Natural killer cell treated with Interleukin-12 subunit alpha and Interleukin-12 subunit beta and Interleukin-15 and Interleukin-18, amount 100 ng/mL, for 72 hours (primary cell): ENCODE measurements around the gene DCLK1. TPM values are rescaled to one million over a fixed set of nuclear protein-coding genes. Genes with fewer than 3 reads are reported as not detected.

ENCODE experiments used
- ATAC-seq, 2 donors: fragments of 150-1000 bp; cut with Tn5 transposase in 1 of 2; sonication (Bioruptor Pico), chemical (Tn5 transposase) in 1 of 2; 2 replicates each; pipeline ENCODE4 v1.10.0; 2021
- DNase-seq: peaks from one replicate; pipeline ENCODE4 v3.0.0; 2022; ENCODE audit warnings: low spot score
- H3K27ac Mint-ChIP-seq, 2 donors: 1 replicate in 1 of 2; 2 replicates in 1 of 2; pipeline ENCODE4 v1.8.0; 2022; ENCODE audit warnings: mixed read lengths in 2 of 2, mild to moderate bottlenecking in 1 of 2, moderate library complexity in 1 of 2
- H3K27me3 Mint-ChIP-seq, 2 donors: 1 replicate in 1 of 2; 2 replicates in 1 of 2; pipeline ENCODE4 v1.8.0; 2022; ENCODE audit warnings: mixed read lengths in 2 of 2
- H3K36me3 Mint-ChIP-seq: one replicate; pipeline ENCODE4 v1.8.0; 2022; ENCODE audit warnings: mixed read lengths
- H3K4me1 Mint-ChIP-seq, 2 donors: 1 replicate in 1 of 2; 2 replicates in 1 of 2; pipeline ENCODE4 v1.8.0; 2022; ENCODE audit warnings: low read depth in 2 of 2, mixed read lengths in 2 of 2, mild to moderate bottlenecking in 1 of 2
- H3K4me3 Mint-ChIP-seq: one replicate; pipeline ENCODE4 v1.8.0; 2022; ENCODE audit warnings: mixed read lengths
- H3K9me3 Mint-ChIP-seq: 2 replicates; pipeline ENCODE4 v1.8.0; 2022; ENCODE audit warnings: mixed read lengths
- total RNA-seq, 2 donors: library from RNA; stranded (reverse); gene quantifications; one replicate each; pipeline ENCODE4 v1.2.3, GENCODE V29; 2022

Gene DCLK1
- total RNA-seq, result not detected

DNA sequence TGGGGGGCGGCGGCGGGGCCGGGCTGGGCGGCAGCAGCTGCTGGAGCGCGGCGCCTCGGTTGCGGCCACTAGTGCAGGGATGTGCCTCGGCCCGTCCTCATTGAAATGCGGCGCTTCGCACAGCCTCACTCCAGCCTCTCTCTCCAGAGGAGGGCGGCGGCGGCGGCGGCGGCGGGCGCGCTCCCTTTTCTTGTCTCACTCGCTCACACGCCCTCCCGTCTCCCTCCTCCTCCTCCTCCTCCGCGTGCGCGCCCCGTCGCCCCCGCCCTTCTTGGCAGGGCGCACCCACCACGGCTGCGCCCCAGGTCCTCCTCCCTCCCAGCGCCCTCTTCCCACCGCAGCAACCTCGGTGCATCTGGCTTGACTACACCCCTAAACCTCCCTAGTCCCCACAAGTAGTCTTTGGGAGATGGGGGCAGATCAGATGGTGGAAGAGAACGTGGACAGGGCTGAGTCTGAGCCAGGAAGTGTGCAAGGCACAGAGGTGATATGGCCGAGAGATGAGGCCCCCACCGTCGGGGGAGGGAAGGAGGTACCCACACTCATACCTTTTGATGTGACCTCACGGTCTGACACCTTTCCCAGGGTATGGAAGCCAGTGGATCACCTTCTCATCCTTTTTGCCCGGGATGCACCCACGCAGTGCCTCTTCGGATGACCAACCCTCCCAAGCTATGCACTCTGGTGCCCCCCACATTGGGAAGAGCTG is at the start of gene DCLK1:
TSS of gene DCLK1 (minus strand) at position 161 of the 709 bp plus-strand sequence.
- no peaks in the 10 kb centered on the region for H3K9me3 Mint-ChIP-seq
- H3K27me3 Mint-ChIP-seq, result peaks cover 14 to 23% of the 10 kb centered on the region in 2 donors
- no peak within 1 kb of the TSS for H3K27ac Mint-ChIP-seq
- no peaks in the 10 kb centered on the region for H3K4me1 Mint-ChIP-seq
- peak; percentile 17 to 20 for ATAC-seq
- no peak for DNase-seq
- peaks cover 4% of the 10 kb centered on the region for H3K36me3 Mint-ChIP-seq
- H3K4me3 Mint-ChIP-seq, result no peak within 1 kb of the TSS

DNA sequence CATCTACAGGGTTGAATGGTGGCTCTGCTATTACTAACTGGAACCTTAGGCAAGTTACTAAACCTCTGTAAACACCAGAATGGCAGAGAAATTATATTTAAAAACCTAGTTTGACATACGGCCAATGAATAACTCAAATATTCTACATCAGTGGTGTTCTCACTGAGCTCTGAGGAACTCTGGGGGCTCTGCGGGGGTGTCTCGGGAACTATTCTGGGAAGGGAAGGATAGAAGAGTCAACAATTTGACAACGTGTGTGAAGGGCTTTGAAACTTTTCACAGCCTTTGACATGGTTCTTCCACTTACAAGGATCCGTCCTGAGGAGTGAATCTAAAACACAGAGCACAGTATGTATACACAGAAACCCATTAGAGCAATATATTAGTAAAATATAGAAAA is 44.4 kb upstream of the DCLK1 start:
- no peak overlapping the region for H3K4me3 Mint-ChIP-seq
- no peak for ATAC-seq

DNA sequence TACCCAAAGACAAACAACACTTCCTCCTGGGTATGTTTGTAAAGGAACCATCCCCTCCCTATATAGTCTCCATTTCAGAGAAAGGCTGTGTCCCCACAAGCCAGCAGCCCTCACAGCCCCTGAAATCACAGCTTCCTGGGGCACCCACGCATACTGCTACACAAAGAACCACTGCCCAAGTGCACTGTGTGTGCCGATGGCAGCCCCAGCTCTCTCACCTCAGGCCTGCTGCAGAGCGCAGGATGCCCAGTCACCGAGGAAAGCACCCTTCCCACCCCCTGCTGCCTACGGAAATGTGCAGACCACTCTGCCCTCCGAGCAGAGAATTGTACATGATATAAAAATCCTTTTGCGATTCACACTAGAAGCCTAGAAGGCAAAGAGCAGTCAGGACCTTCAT is 43.7 kb upstream of the DCLK1 start:
- Mint-ChIP-seq H3K4me3 (no peak overlapping the region), H3K36me3 (no peaks in the 10 kb centered on the region), H3K27me3 (no peaks in the 10 kb centered on the region), H3K4me1 (no peaks in the 10 kb centered on the region), H3K27ac (no peak overlapping the region), H3K9me3 (peaks cover under 1% of the 10 kb centered on the region)
- DNase-seq (no peak), ATAC-seq (no peak)

More for the DNA sequence above, 44.4 kb upstream of the DCLK1 start:
- H3K4me1 Mint-ChIP-seq, result no peaks in the 10 kb centered on the region
- no peaks in the 10 kb centered on the region for H3K27me3 Mint-ChIP-seq
- no peaks in the 10 kb centered on the region for H3K9me3 Mint-ChIP-seq
- H3K36me3 Mint-ChIP-seq, result no peaks in the 10 kb centered on the region
- no peak for DNase-seq
- H3K27ac Mint-ChIP-seq, result no peak overlapping the region

DNA sequence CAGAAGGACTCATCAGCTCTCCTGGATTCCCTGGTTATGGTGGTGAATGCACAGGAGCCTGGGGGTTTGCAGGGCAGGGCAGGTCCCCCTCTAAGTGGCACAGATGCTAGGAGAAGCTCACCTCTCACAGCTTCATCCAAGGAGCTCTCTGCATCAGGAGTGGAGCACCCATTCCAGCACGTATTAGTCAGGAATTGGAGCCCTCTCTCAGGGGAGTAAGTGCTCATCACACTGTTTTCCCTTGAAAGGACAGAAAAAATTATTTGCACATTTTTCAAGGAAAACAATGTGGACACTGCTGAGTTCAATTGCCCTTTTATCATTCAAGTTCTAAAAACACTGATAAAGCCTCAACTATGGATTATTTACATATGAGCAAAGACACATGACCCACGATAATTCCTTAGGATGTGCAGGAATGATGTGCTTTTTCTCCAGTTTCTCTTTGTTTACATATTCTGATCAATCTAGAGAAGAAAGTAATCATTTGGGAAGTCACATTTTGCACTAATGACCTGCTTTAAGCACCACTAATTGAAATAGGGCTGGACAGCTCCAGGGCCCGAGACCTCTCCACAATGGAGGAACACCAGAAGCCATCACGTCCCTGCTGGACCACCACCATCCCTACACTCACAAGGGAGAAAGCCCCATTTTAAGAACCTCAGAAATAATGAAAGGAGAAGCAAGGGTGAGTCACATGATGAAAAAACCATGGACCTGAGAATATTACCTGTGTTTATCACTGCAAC is 42.6 kb upstream of the DCLK1 start:
- no peaks in the 10 kb centered on the region for H3K27me3 Mint-ChIP-seq
- peaks cover 4% of the 10 kb centered on the region for H3K9me3 Mint-ChIP-seq
- DNase-seq (no peak), ATAC-seq (no peak)
- no peaks in the 10 kb centered on the region for H3K36me3 Mint-ChIP-seq
- no peak overlapping the region for H3K4me3 Mint-ChIP-seq
- no peak overlapping the region for H3K27ac Mint-ChIP-seq
- no peaks in the 10 kb centered on the region for H3K4me1 Mint-ChIP-seq

DNA sequence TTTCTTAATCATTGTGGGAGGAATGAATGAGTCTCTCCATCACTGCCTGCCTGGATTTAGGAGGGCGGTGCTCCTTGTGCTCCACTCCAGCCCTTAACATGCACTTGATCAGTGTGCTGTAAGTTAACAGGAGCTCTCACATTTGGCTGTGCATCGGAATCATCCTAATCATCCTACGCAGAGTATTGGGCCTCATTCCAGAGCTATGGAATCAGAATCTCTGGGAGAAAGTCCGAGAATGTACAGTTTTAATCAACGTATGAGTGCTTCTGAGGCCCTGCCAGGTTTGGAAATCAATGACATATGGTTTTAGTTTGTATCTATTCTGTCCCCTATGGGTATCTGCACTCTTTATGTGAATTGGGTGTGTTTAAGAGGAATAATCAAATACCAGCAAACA is 34.9 kb upstream of the DCLK1 start:
- H3K9me3 Mint-ChIP-seq, result peaks cover 12% of the 10 kb centered on the region
- no peaks in the 10 kb centered on the region for H3K36me3 Mint-ChIP-seq
- H3K4me1 Mint-ChIP-seq, result no peaks in the 10 kb centered on the region
- no peak overlapping the region for H3K4me3 Mint-ChIP-seq
- H3K27me3 Mint-ChIP-seq, result no peaks in the 10 kb centered on the region
- ATAC-seq (no peak), DNase-seq (no peak)
- H3K27ac Mint-ChIP-seq, result no peak overlapping the region

DNA sequence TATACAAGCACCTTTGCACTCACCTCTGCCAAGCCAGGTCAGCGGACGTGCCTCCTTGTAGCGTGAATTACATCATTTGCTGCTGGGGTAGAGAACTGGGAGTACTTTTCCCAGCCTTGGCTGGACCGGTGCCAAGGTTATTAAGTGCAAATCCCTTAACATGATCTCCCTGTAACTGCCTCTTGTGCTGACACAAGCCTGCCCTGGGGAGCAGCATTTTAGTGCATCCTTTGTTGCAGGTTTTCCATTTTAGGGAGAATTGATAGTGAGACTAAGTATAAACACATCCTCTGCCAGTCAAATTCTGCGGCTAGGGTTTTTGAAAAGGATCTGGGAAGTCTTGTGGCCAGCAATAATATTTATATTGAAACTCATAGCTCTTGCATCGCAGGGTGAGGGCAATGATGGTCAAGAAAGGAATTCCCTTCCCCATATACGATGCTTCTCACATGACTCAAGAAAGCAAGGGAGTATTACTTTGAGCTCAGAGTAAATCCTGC is 32.7 kb upstream of the DCLK1 start:
- no peak overlapping the region for H3K27ac Mint-ChIP-seq
- H3K9me3 Mint-ChIP-seq, result peaks cover 14% of the 10 kb centered on the region
- ATAC-seq, result no peak
- H3K4me3 Mint-ChIP-seq, result no peak overlapping the region
- no peaks in the 10 kb centered on the region for H3K36me3 Mint-ChIP-seq
- no peaks in the 10 kb centered on the region for H3K27me3 Mint-ChIP-seq
- DNase-seq, result no peak
- H3K4me1 Mint-ChIP-seq, result no peaks in the 10 kb centered on the region

DNA sequence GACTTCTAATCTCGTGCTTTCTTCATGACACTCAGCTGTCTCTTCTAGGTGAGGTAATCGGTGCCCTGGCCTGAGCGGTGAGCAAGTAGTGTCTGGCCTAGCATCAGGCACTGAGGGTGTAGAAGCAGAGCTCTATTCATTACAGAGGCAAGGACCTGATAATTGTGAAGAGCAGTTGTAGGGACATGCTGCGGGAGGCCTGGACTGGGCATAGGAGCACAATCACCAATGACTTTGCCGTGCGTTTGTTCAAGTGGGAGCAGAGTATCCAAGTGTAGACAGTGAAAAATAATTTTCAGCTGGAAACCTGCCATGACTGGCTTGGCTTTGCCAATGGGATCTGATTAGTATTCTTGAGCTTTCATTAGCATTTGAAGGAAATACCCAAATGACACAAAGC is 32.1 kb upstream of the DCLK1 start:
- Mint-ChIP-seq H3K27ac (no peak overlapping the region), H3K4me1 (no peaks in the 10 kb centered on the region), H3K4me3 (no peak overlapping the region), H3K27me3 (no peaks in the 10 kb centered on the region), H3K9me3 (peaks cover 14% of the 10 kb centered on the region), H3K36me3 (no peaks in the 10 kb centered on the region)
- ATAC-seq (no peak), DNase-seq (no peak)

DNA sequence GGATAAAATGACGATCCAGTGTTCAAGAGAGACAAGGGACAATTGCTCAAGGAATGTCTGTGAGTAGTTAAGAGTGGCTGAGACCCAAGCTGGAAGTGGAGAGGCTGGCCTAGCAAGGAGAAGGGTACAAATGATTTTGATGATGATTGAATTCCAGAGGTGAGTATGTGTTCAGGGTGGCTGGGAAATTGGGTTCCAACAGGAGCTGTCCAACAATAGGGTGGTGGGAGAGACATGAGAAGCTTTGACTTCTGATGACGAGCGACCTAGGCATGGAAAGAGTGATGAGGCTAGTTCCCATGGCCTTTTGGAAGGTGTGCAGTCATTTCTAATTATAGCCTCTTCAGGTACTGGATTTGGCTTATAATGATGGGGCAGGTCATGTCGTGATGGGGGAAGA is 29.1 kb upstream of the DCLK1 start:
- Mint-ChIP-seq H3K9me3 (peaks cover 9% of the 10 kb centered on the region), H3K4me1 (no peaks in the 10 kb centered on the region)
- no peak for ATAC-seq

DNA sequence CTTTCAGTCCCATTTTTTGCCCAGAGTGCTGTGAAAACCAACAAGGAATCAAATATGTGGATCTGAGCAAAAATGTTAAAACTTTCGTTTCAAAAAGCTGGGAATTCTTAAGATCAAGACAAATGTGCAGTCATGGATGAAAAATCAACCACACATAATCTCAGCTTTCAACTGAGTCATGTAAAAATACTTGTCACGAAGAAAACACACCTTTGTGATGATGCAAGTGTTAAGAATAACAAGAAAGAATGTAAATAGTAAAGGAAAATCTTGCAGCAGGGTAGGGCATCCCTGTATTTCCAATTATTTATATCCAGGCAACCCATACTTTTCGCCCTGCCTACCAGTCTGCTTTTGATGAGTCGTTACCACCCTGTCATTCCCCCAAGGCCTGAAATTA is 27.4 kb upstream of the DCLK1 start:
- no peak overlapping the region for H3K27ac Mint-ChIP-seq
- H3K36me3 Mint-ChIP-seq, result peaks cover 8% of the 10 kb centered on the region
- no peak overlapping the region for H3K4me3 Mint-ChIP-seq
- peaks cover 9% of the 10 kb centered on the region for H3K9me3 Mint-ChIP-seq
- H3K27me3 Mint-ChIP-seq, result peaks cover 0 to 2% of the 10 kb centered on the region in 2 donors
- no peak for DNase-seq
- no peak for ATAC-seq
- no peaks in the 10 kb centered on the region for H3K4me1 Mint-ChIP-seq

More for the DNA sequence above, 29.1 kb upstream of the DCLK1 start:
- H3K4me3 Mint-ChIP-seq, result no peak overlapping the region
- H3K27me3 Mint-ChIP-seq, result no peaks in the 10 kb centered on the region
- no peak overlapping the region for H3K27ac Mint-ChIP-seq
- H3K36me3 Mint-ChIP-seq, result peaks cover 8% of the 10 kb centered on the region
- no peak for DNase-seq

DNA sequence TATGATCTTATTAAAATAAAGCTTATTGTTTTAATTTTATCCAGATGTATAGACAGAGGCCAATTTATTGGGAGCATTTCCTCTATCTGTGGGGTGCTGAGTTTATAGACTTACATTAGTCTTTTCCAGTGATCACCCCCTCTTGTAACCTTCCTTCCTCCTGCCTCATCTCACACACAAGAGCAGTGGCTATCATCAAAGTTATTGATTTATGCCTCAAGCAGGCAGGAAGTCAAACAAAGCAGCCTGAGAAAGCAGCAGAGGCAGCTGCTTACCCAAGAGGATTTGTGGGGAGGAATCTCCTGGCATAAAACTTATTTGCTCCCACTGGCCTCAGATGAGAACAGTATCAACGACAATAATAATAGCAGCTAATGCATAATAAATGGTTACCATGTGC is 26.3 kb upstream of the DCLK1 start:
- ATAC-seq (no peak), DNase-seq (no peak)
- Mint-ChIP-seq H3K9me3 (peaks cover 9% of the 10 kb centered on the region), H3K4me3 (no peak overlapping the region), H3K27me3 (peaks cover 0 to 2% of the 10 kb centered on the region in 2 donors), H3K4me1 (no peaks in the 10 kb centered on the region), H3K27ac (no peak overlapping the region), H3K36me3 (peaks cover 8% of the 10 kb centered on the region)

DNA sequence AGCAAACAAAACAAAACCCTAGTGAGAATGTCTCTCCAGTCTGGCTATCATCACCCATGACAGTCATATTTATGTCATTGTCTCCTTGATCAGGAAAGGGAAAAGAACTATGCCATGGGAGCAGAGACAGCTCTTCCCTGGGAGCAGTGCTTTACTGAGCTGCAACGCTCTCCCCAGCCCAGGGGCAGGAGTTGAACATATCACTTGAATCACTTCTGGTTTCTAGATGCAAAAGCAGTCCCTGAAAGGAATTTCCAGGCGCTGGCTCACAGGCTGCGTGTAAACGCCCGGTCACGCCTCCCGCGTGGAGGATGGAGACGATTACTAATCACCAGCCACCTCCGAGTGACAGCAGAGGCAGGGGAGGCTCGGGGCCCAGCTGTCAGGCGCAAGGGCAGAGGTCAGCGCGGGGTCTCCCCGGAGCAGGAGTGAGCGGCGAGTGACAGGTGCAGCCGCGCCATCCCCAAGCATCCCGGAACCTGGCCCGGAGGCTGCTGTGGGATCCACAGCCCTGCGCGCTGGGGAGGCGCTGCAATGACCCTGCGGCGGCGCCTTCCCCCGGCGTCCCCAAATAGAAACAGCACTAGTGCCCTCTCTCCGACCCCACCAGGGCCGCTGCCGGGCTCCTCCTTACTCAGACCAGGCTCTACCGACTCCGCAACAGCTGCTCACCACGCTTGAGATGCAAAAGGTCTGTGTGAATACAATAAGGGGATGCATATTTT is 23.5 kb upstream of the DCLK1 start:
- peaks cover 0 to 2% of the 10 kb centered on the region in 2 donors for H3K27me3 Mint-ChIP-seq
- no peak for DNase-seq
- peaks cover 11% of the 10 kb centered on the region for H3K36me3 Mint-ChIP-seq
- H3K9me3 Mint-ChIP-seq, result peaks cover under 1% of the 10 kb centered on the region
- no peak overlapping the region for H3K4me3 Mint-ChIP-seq
- no peak overlapping the region for H3K27ac Mint-ChIP-seq
- H3K4me1 Mint-ChIP-seq, result no peaks in the 10 kb centered on the region
- peak in 1 of 2 donors; percentile 31 for ATAC-seq

DNA sequence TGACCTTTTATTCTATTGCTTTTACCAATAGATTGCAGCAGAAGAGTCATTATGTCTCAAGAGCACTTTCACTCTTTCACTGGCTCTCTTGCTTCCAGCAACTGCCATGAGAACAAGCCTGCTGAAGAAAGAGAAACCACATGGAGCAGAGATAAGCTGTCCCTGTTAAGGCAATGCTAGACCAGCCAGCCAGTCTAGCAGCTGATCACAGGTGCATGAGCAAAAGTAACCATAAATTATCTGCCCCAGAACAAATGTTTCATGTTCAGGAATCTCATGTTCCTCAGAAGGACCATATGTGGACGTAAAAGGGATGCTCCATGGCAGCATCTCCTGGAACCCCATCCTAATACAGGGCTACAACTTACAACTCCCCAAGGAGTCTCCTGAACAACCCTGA is 20.4 kb upstream of the DCLK1 start:
- DNase-seq (no peak), ATAC-seq (no peak)
- no peak overlapping the region for H3K27ac Mint-ChIP-seq
- peaks cover 13% of the 10 kb centered on the region for H3K36me3 Mint-ChIP-seq
- peaks cover 3% of the 10 kb centered on the region for H3K9me3 Mint-ChIP-seq
- peaks cover 0 to 2% of the 10 kb centered on the region in 2 donors for H3K27me3 Mint-ChIP-seq
- H3K4me1 Mint-ChIP-seq, result no peaks in the 10 kb centered on the region
- H3K4me3 Mint-ChIP-seq, result no peak overlapping the region

DNA sequence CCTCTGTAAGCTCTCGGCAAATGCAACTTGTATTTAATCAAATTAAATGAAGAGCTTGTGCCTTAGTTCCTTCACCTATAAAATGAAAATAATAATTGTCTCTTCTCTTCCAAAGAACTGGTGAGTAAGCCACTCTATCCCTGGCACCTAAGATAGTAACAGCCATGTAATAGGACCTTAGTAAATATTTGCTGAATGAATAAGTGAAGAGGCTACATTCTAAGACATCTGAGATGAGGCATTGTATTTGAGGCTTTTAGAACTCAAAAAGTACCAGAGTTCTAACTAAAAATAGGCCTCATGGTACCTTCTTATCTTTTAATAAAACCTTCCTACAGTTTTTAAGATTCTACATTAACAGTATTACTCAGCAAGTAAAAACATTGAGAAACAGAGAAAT is 17.3 kb upstream of the DCLK1 start:
- ATAC-seq, result no peak
- Mint-ChIP-seq H3K4me3 (no peak overlapping the region), H3K36me3 (peaks cover 5% of the 10 kb centered on the region), H3K27ac (no peak overlapping the region), H3K27me3 (no peaks in the 10 kb centered on the region), H3K4me1 (no peaks in the 10 kb centered on the region), H3K9me3 (peaks cover 3% of the 10 kb centered on the region)
- DNase-seq, result no peak

DNA sequence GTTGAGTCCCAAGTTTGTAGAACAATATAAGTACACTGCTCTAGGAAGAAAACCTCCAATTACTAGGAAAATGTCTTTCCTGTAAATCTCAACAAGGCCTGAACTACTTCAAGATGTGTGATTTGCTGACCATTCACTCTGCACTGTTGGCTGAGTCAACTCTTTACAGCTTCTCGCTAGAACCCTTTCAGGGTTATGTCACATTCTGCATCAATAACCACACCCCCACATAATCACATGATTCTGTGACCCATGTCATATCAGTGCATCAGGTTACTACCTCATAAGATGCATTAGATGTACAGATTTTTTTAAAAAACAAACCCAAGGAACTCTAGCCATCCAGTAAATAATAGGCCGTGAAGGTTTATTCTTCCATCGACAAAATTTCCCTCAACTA is 16.1 kb upstream of the DCLK1 start:
- Mint-ChIP-seq H3K4me1 (no peaks in the 10 kb centered on the region), H3K36me3 (peaks cover 5% of the 10 kb centered on the region), H3K9me3 (peaks cover 3% of the 10 kb centered on the region), H3K4me3 (no peak overlapping the region), H3K27ac (no peak overlapping the region), H3K27me3 (no peaks in the 10 kb centered on the region)
- ATAC-seq, result no peak
- no peak for DNase-seq
